GM19043 (cell line): ENCODE measurements around the gene CDYL2.
A peak's percentile ranks its signal among the peaks of the same experiment; 100 is the strongest.

ENCODE experiments used
- ATAC-seq: cut with Tn5 transposase; IDR thresholded peaks from one replicate; pipeline ENCODE4 v1.9.1; 2021; ENCODE audit warnings: low read depth; ENCODE audit not compliant: unreplicated experiment

CDYL2 gene

DNA sequence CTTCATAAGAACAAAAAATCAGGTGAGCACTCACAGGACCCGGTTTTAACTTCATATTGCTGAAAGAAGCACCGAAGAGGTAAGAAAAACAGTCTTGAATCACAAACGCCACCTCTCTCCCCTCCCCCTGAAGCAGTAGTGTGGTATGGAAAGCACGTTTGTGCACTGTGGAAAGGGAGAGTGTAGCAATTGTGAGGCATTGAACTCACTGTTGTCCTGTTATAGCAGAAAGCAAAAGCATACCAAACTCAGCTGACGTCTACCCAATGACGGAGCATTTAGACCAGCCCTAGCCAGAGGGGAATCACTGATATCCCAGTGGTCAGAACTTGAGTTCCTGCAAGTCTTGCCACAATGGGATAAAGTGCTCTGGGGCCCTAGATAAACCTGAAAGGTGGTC lies 164.8 kb downstream of the CDYL2 start:
- ATAC-seq = no peak

DNA sequence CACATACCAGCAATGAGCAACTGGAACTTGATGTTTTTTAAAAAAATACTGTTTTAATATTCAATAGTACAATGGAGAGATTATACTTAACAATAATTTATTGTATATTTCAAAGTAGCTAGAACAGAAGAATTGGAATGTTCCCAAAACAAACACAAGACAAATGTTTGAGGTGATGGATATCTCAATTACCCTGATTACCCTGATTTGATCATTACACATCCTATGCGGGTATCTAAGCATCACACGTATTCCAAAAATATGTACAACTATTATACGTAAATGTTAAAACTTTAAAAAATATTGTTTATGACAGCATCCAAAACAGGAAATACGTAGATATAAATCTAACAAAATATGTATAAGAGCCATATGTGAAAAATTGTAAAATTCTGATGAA lies 166.8 kb downstream of the CDYL2 start:
- no peak for ATAC-seq

- ATAC-seq = no peak
Observed at GRCh38 chr16:80631581-80631980, 172.8 kb downstream of the CDYL2 start.

- no peak for ATAC-seq
Observed at GRCh38 chr16:80628254-80628653, 176.1 kb downstream of the CDYL2 start.

DNA sequence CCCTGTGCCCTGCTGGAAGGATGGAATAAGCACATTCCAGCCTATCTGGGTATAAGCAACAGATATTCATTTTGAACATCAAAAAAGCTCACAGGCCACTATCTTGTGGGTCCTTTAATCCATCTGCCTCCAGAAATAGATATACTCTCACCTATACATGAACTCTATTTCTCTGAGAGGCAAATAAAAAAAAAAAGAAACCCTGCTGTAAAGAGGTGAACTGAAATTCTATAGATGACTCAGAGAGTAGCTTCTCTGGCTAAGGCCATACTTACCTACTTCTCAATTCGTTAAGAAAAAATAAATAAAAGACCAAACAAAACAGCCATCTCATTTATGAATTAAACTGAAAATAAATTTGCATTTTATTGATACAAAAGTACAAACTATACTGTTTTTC lies 177.3 kb downstream of the CDYL2 start:
- ATAC-seq = peak; percentile 95

- ATAC-seq = no peak
Observed at GRCh38 chr16:80623376-80623775, 181.0 kb downstream of the CDYL2 start.

DNA sequence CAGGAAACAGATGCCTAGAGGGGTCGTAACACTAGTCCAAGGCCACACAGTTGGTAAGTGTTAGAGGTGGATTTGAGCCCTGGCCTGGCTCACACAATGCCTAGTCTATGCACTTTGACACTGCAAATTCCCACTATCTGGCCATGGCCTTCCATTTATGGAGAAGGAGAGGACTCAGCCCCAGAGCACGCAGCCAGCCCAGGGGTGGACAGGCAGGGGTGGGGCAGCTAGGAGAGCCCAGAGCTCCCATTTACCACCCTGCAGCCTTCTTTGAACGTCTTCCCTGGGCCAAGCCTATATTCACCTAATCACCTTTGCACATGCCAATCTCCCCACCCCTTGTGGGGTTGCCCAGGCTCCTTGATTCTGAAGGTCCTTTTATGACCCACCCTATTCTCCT lies 182.4 kb downstream of the CDYL2 start:
- ATAC-seq = no peak

DNA sequence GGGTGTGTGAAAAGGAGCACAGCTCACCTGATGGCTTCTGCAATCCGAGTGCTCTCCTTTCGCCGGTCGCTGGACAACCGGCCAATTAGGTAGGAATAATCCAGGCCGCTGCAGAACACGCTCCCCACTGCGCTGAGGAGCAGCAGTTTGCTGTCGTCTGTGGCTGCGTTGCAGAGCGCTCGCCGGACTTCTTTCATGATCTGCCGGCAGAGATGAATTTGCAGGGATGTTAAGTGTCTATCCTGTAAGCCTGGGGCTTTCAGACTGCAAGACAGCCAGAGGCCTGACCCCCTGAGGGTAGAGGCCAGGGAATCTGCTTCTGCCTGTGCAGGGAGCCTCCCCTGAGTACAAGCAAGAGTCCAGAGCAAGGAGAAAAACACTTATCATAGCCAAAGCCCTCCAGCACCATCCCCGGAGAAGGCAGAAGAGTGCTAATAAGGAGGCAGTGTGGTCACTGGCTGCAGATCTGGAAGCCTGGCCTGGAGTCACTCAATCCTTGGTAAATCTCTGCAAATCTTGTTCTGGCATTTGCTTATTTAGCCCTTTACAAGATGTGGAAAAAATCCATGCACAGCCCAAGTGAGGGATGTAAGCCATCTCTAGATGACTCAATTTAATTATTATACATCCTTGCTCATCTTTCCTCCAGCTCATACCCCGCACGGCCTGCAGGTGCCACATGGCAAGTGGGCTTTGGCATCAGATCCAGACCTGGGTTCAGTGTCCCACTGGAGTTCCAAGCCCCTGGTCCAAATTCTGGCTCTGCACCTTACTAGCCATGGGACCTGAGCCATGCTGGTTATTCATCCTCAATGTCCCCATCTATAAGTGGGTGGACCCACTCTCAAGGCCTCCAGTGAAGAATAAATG lies 183.4 kb downstream of the CDYL2 start:
- ATAC-seq = no peak

DNA sequence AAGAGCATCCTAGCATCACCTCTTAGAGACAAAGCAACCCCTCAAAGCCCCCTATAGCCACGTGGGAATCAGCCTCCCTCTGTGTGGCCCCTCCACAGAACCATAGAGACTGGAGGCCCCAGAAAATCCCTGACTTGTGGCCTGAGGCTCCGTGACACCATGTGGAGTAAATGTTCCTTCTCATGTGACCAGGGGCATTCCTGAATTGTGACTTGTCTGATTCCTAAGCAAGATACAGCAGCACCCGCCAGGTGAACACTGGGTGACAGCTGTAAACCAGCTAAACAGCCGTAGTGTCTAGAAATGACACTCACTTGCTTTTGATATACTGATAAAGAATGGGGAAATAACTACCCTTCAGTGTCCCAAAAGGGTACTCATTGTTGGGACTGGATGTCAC lies 184.6 kb downstream of the CDYL2 start:
- no peak for ATAC-seq

GRCh38 chr16:80618862-80619648 lies 185.3 kb downstream of the CDYL2 start:
- no peak for ATAC-seq

DNA sequence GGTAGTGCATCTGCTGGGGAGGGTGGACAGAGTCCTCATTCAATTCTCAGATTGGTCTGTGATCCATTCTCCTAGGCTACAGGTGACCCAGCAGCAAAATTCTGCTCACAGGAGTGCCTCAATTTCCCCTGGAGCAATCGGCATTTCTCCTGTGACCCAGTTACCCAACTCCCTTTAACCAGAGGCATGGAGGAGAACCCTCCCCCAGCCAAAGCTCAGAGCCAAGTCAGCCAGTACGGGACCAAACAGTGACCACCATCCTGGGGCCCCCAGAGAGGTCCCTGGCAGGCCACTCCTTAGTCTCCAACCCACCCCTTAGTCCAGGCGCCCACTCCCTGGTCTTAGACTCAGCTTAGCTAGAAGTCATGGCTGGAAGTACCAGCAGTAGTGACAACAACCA lies 188.0 kb downstream of the CDYL2 start:
- ATAC-seq = no peak

GRCh38 chr16:80615735-80616134 lies 188.7 kb downstream of the CDYL2 start:
- no peak for ATAC-seq

DNA sequence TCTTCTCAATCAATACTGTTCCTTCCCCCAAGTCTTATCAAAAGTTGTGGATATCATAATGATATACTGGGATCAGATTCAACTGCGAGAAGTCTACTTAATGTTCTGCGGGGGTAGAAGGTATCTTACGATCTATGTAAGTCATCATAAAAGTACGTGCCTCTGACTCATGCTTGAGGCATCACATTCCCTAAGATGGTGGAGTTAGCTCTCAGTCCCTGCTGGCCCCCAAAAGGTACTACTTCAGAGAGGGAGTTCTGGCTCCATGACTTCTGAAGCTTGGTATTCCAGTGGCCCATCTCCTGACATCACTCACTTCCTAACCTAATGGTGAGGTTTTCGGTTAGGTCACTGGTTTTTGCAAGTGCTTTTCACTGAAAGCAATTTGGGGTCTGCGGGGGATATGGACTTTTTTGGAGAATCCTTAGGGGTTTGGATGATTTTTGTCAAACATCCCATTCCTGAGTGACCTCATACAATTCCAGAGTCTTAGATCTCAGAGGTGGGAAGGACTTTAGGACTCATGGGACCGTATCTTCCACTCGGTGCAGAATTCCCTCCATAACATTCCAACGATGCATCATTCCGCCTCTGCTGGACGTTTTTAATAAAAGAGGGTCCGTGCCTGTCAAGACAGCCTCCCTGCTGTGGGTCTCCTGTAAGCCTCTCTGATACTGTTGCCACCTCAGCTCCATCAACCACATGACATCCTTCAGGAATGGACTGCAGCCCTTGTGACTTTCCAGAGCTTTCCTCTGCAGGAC lies 189.3 kb downstream of the CDYL2 start:
- no peak for ATAC-seq

DNA sequence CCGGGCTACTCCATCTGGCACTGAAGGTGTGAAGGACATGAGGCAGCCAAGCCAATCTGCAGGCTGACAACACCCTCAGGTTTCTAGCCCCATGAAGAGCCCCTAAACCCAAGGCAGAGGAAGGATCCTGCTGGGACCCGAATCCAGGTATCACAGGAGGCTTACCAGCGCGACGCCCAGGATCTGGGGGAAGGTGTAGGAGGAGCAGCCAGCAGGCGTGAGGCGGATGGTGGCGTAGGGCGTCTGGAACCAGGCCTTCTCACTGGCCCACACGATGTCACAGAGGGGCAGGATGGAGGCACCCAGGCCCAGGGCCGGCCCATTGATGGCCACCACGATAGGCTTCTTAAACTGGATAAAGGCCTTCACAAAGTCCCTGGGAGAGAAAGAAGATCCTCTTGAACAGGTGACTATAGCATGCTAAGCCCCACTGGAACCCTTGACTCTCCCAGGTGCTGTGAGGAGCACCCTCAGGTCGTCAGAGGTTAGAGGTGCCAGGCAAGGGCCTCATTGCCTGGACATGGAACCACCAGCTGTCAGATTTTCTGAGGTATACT lies 191.9 kb downstream of the CDYL2 start:
- ATAC-seq = no peak

GRCh38 chr16:80611930-80612327 lies 192.5 kb downstream of the CDYL2 start:
- no peak for ATAC-seq

DNA sequence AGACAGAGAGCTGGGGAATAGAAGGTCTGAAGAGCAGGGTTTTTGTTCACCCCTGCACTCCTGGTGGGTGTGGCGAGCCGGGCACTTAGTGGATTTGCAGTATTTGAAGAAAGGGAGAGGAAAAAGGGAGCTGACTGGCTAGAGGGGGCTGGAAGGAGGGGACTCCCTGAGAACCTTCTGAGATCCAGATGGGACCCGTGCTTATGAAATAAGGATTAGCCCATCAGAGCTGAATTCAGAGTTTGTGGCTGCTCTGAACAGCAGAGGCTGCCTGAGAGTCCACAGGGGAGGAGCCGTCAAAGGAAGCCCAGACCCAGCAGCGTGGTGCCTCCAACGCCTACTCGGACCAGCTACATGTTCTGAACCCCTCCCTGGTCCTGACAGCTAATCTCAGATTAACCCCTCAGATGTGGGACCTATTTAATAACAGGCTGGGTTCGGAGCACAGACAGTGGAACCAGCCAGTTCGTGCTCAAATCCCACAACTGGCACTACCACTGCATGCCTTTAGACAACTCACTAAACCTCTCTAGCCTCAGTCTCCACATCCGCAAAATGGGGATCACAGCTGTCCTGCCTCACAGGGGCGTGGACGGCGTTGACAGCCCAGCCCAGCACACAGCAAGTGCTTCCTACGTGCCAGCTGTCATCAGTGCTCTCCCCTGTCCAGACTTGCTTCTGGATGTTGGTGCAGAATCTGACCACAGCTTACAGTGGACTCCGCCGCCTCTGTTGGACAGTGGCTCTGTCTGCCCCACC lies 193.0 kb downstream of the CDYL2 start:
- no peak for ATAC-seq

- no peak for ATAC-seq
Observed at GRCh38 chr16:80610481-80611156, 193.8 kb downstream of the CDYL2 start.

DNA sequence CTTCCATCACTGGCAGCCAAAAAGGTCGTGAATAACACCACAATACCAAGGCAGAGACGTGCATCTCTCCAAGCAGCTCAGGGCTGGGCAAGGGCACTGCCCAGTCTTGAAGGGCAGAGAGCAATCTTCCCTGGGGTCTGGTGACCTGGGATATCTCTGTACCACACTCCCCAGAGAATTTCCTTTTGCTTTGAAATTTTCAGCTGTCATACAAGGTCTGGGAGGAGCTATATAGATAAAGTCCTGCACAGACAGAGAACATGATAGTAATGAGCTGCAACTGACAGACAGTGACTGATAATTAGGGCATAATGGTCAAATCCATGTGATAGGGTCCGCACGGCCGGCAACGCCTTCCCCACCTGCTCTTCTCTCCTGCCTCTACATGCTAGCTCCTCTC lies 195.5 kb downstream of the CDYL2 start:
- ATAC-seq = no peak

GRCh38 chr16:80607204-80607603 lies 197.2 kb downstream of the CDYL2 start:
- ATAC-seq = no peak
